Measurements from ENCODE around the gene ATP9A.

- TF ChIP-seq CTCF (IDR thresholded peaks at IDR 0.05) = no peak
- no peak for TF ChIP-seq POLR2A (IDR thresholded peaks at IDR 0.05)
Measured at GRCh38 chr20:51758978-51759544, 9.1 kb downstream of the ATP9A start.
